Activated CD4-positive, alpha-beta T cell treated with anti-CD3 and anti-CD28 coated beads for 24 hours (primary cell): Measurements from ENCODE around the gene PNMA8C.
"Not testable (repeated sequence)": the region's sequence is repeated elsewhere in the genome, so short reads cannot be mapped to it uniquely, and the experiment has no call there.

Experiments used
- DNase-seq, 2 donors: peaks; one replicate each; pipeline ENCODE4 v3.0.0-alpha.2; 2020; ENCODE audit warnings: low read depth in 2 of 2

PNMA8C gene

GRCh38 chr19:46411088-46411924, 17.4 kb downstream of the PNMA8C start:
- DNase-seq = no peak

- no peak for DNase-seq
These were observed 18.3 kb downstream of the PNMA8C start for GRCh38 chr19:46410205-46411087.

- no peak for DNase-seq
These were observed 19.5 kb downstream of the PNMA8C start for GRCh38 chr19:46409191-46409590.

- DNase-seq = no peak
These were observed 20.1 kb downstream of the PNMA8C start for GRCh38 chr19:46408664-46409039.

GRCh38 chr19:46407856-46408663, 20.7 kb downstream of the PNMA8C start:
- DNase-seq = no peak

- no peak for DNase-seq
These were observed 21.8 kb downstream of the PNMA8C start for GRCh38 chr19:46406976-46407375.

GRCh38 chr19:46404753-46405468, 23.8 kb downstream of the PNMA8C start:
- DNase-seq = no peak

GRCh38 chr19:46404055-46404752, 24.5 kb downstream of the PNMA8C start:
- no peak for DNase-seq

GRCh38 chr19:46402725-46403124, 26.0 kb downstream of the PNMA8C start:
- DNase-seq = no peak

- DNase-seq = not testable (repeated sequence)
These were observed 30.8 kb downstream of the PNMA8C start for GRCh38 chr19:46397801-46398479.

- no peak for DNase-seq
These were observed 34.3 kb downstream of the PNMA8C start for GRCh38 chr19:46394402-46394797.

GRCh38 chr19:46393456-46394401, 35.0 kb downstream of the PNMA8C start:
- no peak for DNase-seq

- DNase-seq = no peak
These were observed 35.9 kb downstream of the PNMA8C start for GRCh38 chr19:46392837-46393236.

GRCh38 chr19:46392252-46392801, 36.4 kb downstream of the PNMA8C start:
- DNase-seq = no peak

- no peak for DNase-seq
These were observed 37.2 kb downstream of the PNMA8C start for GRCh38 chr19:46391296-46392251.

- DNase-seq = no peak
These were observed 37.9 kb downstream of the PNMA8C start for GRCh38 chr19:46390866-46391265.

- no peak for DNase-seq
These were observed 38.4 kb downstream of the PNMA8C start for GRCh38 chr19:46390121-46390858.
